Measurements from ENCODE around the gene BPIFB6. TPM values are rescaled to one million over a fixed set of nuclear protein-coding genes. Genes with fewer than 3 reads are reported as not detected.

BPIFB6 gene
- polyA plus RNA-seq, 2 of the 4 experiments (the other 2 are of a cell fraction) = not detected

- no peaks in the 10 kb centered on the region for H3K9me3 ChIP-seq
- peaks cover 3% of the 10 kb centered on the region; the same call in 2 of the 3 replicates for H3K4me1 ChIP-seq
- no peak overlapping the region for H3K4me3 ChIP-seq
- H3K27ac ChIP-seq = no peak overlapping the region
- ATAC-seq (no peak), DNase-seq (ENCODE audit: low read depth in 1 of 2, low spot score in 1 of 2) (no peak), FAIRE-seq (no peak)
- H3K4me2 ChIP-seq = no peak overlapping the region
- TF ChIP-seq HOXA7 (CRISPR knock-in tag; IDR thresholded peaks at IDR 0.05) (no peak), EHF (CRISPR knock-in tag; IDR thresholded peaks at IDR 0.05) (no peak)
- ChIA-PET POLR2A (no interaction called here), CTCF (interaction anchor here (1.5 kb wide), 1 partner anchor 13 kb away, joined by 3 read pairs; no protein-coding TSS in a partner anchor)
- 24% methylated on average over 7 of the region's 7 CpGs for WGBS (ENCODE audit: missing lambda C conversion rate)
These were observed 50.1 kb downstream of the BPIFB6 start for GRCh38 chr20:33081411-33082154.

- TF ChIP-seq TP53 (CRISPR knock-in tag; IDR thresholded peaks at IDR 0.05) (no peak), ZC3H11A (IDR thresholded peaks at IDR 0.05) (no peak), RFX5 (IDR thresholded peaks at IDR 0.05) (no peak), PBX3 (IDR thresholded peaks at IDR 0.05) (no peak), CBX2 (IDR thresholded peaks at IDR 0.05; ENCODE audit: borderline replicate concordance, low read depth) (no peak)
- FAIRE-seq (no peak), ATAC-seq (no peak), DNase-seq (ENCODE audit: low read depth in 1 of 2, low spot score in 1 of 2) (no peak)
- H3K4me2 ChIP-seq = no peak overlapping the region
- H3K4me1 ChIP-seq = no peaks in the 10 kb centered on the region
- POLR2A ChIA-PET = no interaction called here
- no peak overlapping the region for H3K27ac ChIP-seq
- no peaks in the 10 kb centered on the region for H3K9me3 ChIP-seq
- CTCF ChIA-PET = interaction anchor here (0.8 to 1.6 kb wide), 3 partner anchors 12 to 21 kb away, joined by 3 read pairs; no protein-coding TSS in a partner anchor
- 32% methylated on average over 6 of the region's 6 CpGs for WGBS (ENCODE audit: missing lambda C conversion rate)
- no peak overlapping the region for H3K4me3 ChIP-seq
These were observed 51.1 kb downstream of the BPIFB6 start for GRCh38 chr20:33082546-33082945.

GRCh38 chr20:33083544-33084340 lies 52.3 kb downstream of the BPIFB6 start:
- Histone ChIP-seq H3K27ac (no peak overlapping the region), H3K4me3 (no peak overlapping the region), H3K4me1 (no peaks in the 10 kb centered on the region), H3K4me2 (no peak overlapping the region), H3K9me3 (no peaks in the 10 kb centered on the region)
- ATAC-seq (no peak), FAIRE-seq (no peak), DNase-seq (ENCODE audit: low read depth in 1 of 2, low spot score in 1 of 2) (no peak)
- ChIA-PET POLR2A (no interaction called here), CTCF (interaction anchor here (1.6 to 2.3 kb wide), 2 partner anchors 13 to 20 kb away, joined by 3 to 8 read pairs; no protein-coding TSS in a partner anchor)
- 62% methylated on average over 19 of the region's 20 CpGs for WGBS (ENCODE audit: missing lambda C conversion rate)
- TF ChIP-seq RCOR1 (IDR thresholded peaks at IDR 0.05; ENCODE audit: low read depth, low read length) = no peak
- no peak for TF ChIP-seq NPAS2 (CRISPR knock-in tag; IDR thresholded peaks at IDR 0.05; ENCODE audit: borderline replicate concordance)
- no peak for TF ChIP-seq FOXS1 (CRISPR knock-in tag; IDR thresholded peaks at IDR 0.05)
- no peak for TF ChIP-seq E2F6 (IDR thresholded peaks at IDR 0.05; ENCODE audit: borderline replicate concordance, low read depth)
- TF ChIP-seq HOXB5 (CRISPR knock-in tag; IDR thresholded peaks at IDR 0.05) = no peak
- TF ChIP-seq JUNB (IDR thresholded peaks at IDR 0.05) = no peak
- TF ChIP-seq MAX (IDR thresholded peaks at IDR 0.05) = no peak
- no peak for TF ChIP-seq USF2 (IDR thresholded peaks at IDR 0.05)
- TF ChIP-seq HOXB13 (CRISPR knock-in tag; IDR thresholded peaks at IDR 0.05; ENCODE audit: low read depth) = no peak
- TF ChIP-seq RARB (CRISPR knock-in tag; IDR thresholded peaks at IDR 0.05) = no peak
- TF ChIP-seq CHD2 (IDR thresholded peaks at IDR 0.05; ENCODE audit: low read length, partially characterized antibody) = no peak
- no peak for TF ChIP-seq RNF2 (IDR thresholded peaks at IDR 0.05; ENCODE audit: borderline replicate concordance, low read depth)

All from A549 (cell line).